Left lung (tissue), 10 donors: ENCODE measurements around the gene STAT3. TPM values are rescaled to one million over a fixed set of nuclear protein-coding genes. Genes with fewer than 3 reads are reported as not detected.

ENCODE experiments used
- ATAC-seq: fragments of 200-7000 bp; cut with Tn5 transposase; one replicate; pipeline ENCODE4 v1.9.1; 2020; ENCODE audit warnings: moderate library complexity
- DNase-seq, 4 donors: peaks; one replicate each; pipeline ENCODE4 v3.0.0-alpha.2; 2013 to 2020
- H3K27ac ChIP-seq, 2 donors: fragments of 200-600 bp; sonication (generic) in 1 of 2; one replicate each; pipeline versions ENCODE4 v1.5.0 to v1.8.0; 2020 to 2021
- H3K27me3 ChIP-seq, 2 donors: fragments of 200-600 bp; sonication (generic) in 1 of 2; one replicate each; pipeline versions ENCODE4 v1.5.0 to v1.8.0; 2020 to 2021
- H3K36me3 ChIP-seq, 2 donors: fragments of 200-600 bp; sonication (generic) in 1 of 2; one replicate each; pipeline versions ENCODE4 v1.5.0 to v1.8.0; 2020 to 2021
- H3K4me1 ChIP-seq, 2 donors: fragments of 200-600 bp; one replicate each; pipeline ENCODE4 v1.8.0; 2021
- H3K4me3 ChIP-seq, 2 donors: fragments of 200-600 bp; sonication (generic) in 1 of 2; one replicate each; pipeline versions ENCODE4 v1.5.0 to v1.8.0; 2020 to 2021; ENCODE audit warnings: mild to moderate bottlenecking in 1 of 2
- H3K9me3 ChIP-seq, 2 donors: fragments of 200-600 bp; sonication (generic) in 1 of 2; one replicate each; pipeline versions ENCODE4 v1.5.0 to v1.8.0; 2020 to 2021
- intact Hi-C, 2 donors: fragments of 100-400 bp; cut with DNase I; formaldehyde crosslinking; loops; one replicate each; pipeline versions ENCODE4 v1.11.2 to v1.14.2; 2022
- polyA plus RNA-seq, 6 donors: library from polyadenylated mRNA; unstranded; fragments of 120-200 nt; gene quantifications; one replicate each; pipeline ENCODE4 v1.2.1, GENCODE V29; 2013; ENCODE audit not compliant: insufficient read length in 6 of 6
- total RNA-seq, 2 donors: library from RNA; stranded (reverse); fragmentation: NEBNext Ultra II Directional; extraction: Animal tissue kit (Norgen Biotek cat#: 25700); gene quantifications; one replicate each; pipeline ENCODE4 v1.2.1, GENCODE V29; 2021
- TF ChIP-seq, protein P1 (sequence below), 2 donors: fragments of 200-600 bp; sonication (generic) in 1 of 2; IDR thresholded peaks; one replicate each; pipeline versions ENCODE4 v1.5.0 to v1.8.0; 2021; ENCODE audit warnings: antibody characterized with exemption in 2 of 2
- donor health status: DM: no; HTN: yes; CAD: no.
- donor health status: DM: no; HTN: no; CAD: no.

Gene STAT3
- total and polyA plus RNA-seq, 8 donors, result 75.0 to 271 (median 80.5) TPM

DNA sequence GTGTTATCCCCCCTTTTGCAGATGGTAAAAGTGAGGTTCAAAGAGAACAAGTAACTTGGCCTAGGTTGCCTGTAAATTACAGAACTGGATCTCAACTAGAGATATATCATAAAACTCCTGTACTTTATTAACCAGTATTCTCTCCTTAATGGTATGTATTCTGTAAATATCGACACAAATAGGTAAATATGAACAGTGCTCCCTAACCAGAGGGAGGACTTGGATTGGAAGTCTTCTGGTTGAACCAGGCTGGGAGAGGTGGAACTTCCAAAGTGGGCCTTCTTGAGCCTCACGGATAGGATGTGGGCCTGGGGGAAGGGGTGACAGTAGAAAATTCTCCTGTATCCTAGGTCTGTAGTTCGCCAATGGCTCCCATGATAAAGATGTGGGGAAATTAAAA lies 92.2 kb downstream of the STAT3 start:
- Histone ChIP-seq H3K27me3 (no peaks in the 10 kb centered on the region), H3K36me3 (peaks cover 0 to 92% of the 10 kb centered on the region in 2 donors), H3K4me1 (peaks cover 0 to 32% of the 10 kb centered on the region in 2 donors), H3K9me3 (no peaks in the 10 kb centered on the region), H3K27ac (no peak overlapping the region), H3K4me3 (no peak overlapping the region)
- no peak for ATAC-seq
- no peak for DNase-seq
- TF ChIP-seq, protein P1, sequence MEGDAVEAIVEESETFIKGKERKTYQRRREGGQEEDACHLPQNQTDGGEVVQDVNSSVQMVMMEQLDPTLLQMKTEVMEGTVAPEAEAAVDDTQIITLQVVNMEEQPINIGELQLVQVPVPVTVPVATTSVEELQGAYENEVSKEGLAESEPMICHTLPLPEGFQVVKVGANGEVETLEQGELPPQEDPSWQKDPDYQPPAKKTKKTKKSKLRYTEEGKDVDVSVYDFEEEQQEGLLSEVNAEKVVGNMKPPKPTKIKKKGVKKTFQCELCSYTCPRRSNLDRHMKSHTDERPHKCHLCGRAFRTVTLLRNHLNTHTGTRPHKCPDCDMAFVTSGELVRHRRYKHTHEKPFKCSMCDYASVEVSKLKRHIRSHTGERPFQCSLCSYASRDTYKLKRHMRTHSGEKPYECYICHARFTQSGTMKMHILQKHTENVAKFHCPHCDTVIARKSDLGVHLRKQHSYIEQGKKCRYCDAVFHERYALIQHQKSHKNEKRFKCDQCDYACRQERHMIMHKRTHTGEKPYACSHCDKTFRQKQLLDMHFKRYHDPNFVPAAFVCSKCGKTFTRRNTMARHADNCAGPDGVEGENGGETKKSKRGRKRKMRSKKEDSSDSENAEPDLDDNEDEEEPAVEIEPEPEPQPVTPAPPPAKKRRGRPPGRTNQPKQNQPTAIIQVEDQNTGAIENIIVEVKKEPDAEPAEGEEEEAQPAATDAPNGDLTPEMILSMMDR (IDR thresholded peaks at IDR 0.05), result no peak
- intact Hi-C loops, result no loop called here

DNA sequence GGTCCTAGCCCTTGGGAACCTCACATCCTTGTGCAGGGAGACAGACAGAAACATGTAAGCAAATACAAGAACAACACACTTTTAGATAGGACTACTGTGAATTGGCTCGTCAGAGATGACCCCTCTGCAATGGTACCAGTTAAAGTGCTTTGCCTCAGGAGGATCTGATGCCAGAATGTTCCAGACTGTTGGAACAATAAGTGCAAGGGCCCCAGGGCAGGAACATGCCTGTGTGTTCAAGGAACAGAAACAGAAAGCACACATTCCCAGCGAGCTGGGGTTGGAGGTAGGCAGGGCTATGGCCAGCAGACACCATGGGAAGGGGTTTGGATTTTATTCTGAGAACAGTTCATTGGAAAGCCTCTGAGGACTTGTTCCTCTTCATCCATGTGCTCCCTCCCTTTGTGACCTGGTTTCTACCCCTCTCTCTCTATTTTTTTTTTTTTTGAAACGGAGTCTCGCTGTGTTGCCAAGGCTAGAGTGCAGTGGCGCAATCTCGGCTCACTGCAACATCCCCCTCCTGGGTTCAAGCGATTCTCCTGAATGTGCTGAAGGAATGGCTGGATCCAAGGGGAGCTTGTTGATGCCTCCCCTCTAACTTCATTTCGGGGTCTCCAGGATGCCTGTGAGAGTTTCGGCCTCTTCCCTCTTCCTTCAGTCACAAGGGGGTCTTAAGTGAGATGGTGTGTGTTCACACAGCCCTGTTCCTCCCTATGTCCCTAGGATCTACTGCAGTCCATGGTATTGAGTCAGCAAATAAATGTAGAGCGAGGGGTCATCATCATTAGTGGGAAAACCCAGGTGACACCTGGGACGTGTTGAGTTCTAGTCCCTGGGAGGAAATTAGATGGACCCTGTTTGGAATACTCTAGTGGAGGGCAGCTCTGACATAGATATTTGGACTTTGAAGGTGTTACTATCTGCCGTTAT lies 93.5 kb downstream of the STAT3 start:
- ATAC-seq (peak; percentile 19), DNase-seq (peak in 1 of 4 donors; percentile 26)
- H3K27ac ChIP-seq, result peak overlapping the region in 1 of 2 donors; percentile 18
- no peaks in the 10 kb centered on the region for H3K9me3 ChIP-seq
- H3K4me3 ChIP-seq, result no peak overlapping the region
- TF ChIP-seq, protein P1 (IDR thresholded peaks at IDR 0.05), result no peak
- H3K36me3 ChIP-seq, result peaks cover 0 to 82% of the 10 kb centered on the region in 2 donors
- no peaks in the 10 kb centered on the region for H3K27me3 ChIP-seq
- intact Hi-C loops, result no loop called here
- H3K4me1 ChIP-seq, result peaks cover 0 to 45% of the 10 kb centered on the region in 2 donors

DNA sequence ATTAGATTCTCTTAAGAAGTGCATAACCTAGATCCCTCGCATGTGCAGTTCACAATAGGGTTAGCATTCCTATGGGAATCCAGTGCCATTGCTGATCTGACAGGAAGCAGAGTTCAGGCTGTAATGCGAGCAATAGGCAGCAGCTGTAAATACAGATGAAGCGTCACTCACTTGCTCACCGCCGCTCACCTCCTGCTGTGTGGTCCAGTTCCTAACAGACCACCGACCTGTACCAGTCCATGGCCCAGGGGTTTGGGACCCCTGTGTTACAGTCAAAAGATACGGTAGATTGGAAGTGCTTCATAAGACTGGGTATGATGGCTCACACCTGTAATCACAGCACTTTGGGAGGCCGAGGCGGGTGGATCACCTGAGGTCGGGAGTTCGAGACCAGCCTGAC lies 97.1 kb downstream of the STAT3 start:
- no peaks in the 10 kb centered on the region for H3K27me3 ChIP-seq
- DNase-seq, result peak in 1 of 4 donors; percentile 25
- H3K4me3 ChIP-seq, result no peak overlapping the region
- H3K36me3 ChIP-seq, result peaks cover 0 to 49% of the 10 kb centered on the region in 2 donors
- TF ChIP-seq, protein P1 (IDR thresholded peaks at IDR 0.05), result no peak
- no peak overlapping the region for H3K27ac ChIP-seq
- no peak for ATAC-seq
- peaks cover 16 to 75% of the 10 kb centered on the region in 2 donors for H3K4me1 ChIP-seq
- intact Hi-C loops, result no loop called here
- H3K9me3 ChIP-seq, result no peaks in the 10 kb centered on the region

DNA sequence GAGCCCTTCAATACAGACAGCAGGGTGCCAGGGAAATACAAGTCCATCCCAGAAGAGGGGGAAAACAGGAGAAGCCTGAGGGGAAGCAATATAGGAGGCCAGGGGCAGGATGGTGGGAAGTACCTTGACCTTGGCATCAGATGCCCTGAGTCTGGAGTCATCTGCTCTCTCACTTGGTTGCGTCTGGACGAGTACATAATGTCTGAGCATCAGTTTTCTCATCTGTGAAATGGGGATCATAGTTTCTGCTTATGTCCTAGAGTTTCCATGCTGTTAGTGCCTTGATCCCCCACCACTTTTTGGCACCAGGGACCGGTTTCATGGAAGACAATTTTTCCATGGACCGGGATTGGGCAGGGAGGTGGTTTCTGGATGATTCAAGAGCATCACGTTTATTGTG lies 97.7 kb downstream of the STAT3 start:
- peak in 1 of 4 donors; percentile 8 for DNase-seq
- intact Hi-C loops, result no loop called here
- TF ChIP-seq, protein P1 (IDR thresholded peaks at IDR 0.05), result no peak
- no peak for ATAC-seq
- Histone ChIP-seq H3K4me3 (no peak overlapping the region), H3K27me3 (no peaks in the 10 kb centered on the region), H3K27ac (no peak overlapping the region), H3K9me3 (no peaks in the 10 kb centered on the region), H3K4me1 (peaks cover 16 to 77% of the 10 kb centered on the region in 2 donors), H3K36me3 (peaks cover 0 to 44% of the 10 kb centered on the region in 2 donors)

DNA sequence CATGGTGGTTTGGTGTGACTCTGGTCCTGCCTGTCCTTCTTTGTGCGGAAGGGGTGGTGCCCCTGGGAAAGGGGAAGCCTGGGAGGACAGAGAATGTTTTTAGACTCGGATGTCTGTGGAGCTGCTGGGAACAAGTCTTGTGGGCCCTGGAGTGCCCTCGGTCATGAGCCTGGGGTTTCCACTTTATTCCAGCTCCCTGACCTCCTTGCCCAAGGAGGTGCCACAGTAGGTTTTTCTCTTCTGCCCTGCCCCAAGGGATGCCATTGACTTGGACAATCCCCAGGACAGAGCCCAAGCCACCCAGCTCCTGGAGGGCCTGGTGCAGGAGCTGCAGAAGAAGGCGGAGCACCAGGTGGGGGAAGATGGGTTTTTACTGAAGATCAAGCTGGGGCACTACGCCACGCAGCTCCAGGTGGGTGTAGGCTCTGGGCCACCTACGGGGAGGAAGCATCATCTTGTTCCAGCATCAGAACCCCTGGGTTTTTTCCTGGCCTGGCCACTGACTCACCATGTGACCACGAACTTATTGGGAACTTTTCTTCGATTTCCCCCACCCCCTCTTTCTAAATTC lies 98.5 kb downstream of the STAT3 start:
- H3K9me3 ChIP-seq, result no peaks in the 10 kb centered on the region
- H3K4me3 ChIP-seq, result peak overlapping the region; percentile 65 to 79
- H3K36me3 ChIP-seq, result peaks cover 0 to 35% of the 10 kb centered on the region in 2 donors
- no peak for DNase-seq
- H3K27ac ChIP-seq, result peak overlapping the region; percentile 90 to 95
- H3K4me1 ChIP-seq, result peaks cover 16 to 74% of the 10 kb centered on the region in 2 donors
- TF ChIP-seq, protein P1 (IDR thresholded peaks at IDR 0.05), result no peak
- peak; percentile 7 for ATAC-seq
- no peaks in the 10 kb centered on the region for H3K27me3 ChIP-seq
- intact Hi-C loops, result no loop called here
